ENCODE measurements around the gene PPARA.
"Not testable (repeated sequence)": the region's sequence is repeated elsewhere in the genome, so short reads cannot be mapped to it uniquely, and the experiment has no call there.

Gene PPARA

GRCh38 chr22:46129390-46130041 lies 20.8 kb upstream of the PPARA start:
- DNase-seq (ENCODE audit: extremely low read depth, low read depth): no peak
- TF ChIP-seq, protein P1, sequence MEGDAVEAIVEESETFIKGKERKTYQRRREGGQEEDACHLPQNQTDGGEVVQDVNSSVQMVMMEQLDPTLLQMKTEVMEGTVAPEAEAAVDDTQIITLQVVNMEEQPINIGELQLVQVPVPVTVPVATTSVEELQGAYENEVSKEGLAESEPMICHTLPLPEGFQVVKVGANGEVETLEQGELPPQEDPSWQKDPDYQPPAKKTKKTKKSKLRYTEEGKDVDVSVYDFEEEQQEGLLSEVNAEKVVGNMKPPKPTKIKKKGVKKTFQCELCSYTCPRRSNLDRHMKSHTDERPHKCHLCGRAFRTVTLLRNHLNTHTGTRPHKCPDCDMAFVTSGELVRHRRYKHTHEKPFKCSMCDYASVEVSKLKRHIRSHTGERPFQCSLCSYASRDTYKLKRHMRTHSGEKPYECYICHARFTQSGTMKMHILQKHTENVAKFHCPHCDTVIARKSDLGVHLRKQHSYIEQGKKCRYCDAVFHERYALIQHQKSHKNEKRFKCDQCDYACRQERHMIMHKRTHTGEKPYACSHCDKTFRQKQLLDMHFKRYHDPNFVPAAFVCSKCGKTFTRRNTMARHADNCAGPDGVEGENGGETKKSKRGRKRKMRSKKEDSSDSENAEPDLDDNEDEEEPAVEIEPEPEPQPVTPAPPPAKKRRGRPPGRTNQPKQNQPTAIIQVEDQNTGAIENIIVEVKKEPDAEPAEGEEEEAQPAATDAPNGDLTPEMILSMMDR (IDR thresholded peaks at IDR 0.05; ENCODE audit: low read depth, low read length): no peak

- no peak for DNase-seq (ENCODE audit: extremely low read depth, low read depth)
- TF ChIP-seq, protein P1 (IDR thresholded peaks at IDR 0.05; ENCODE audit: low read depth, low read length): peak; percentile 27
These were observed 19.2 kb upstream of the PPARA start for GRCh38 chr22:46131151-46131587.

DNA sequence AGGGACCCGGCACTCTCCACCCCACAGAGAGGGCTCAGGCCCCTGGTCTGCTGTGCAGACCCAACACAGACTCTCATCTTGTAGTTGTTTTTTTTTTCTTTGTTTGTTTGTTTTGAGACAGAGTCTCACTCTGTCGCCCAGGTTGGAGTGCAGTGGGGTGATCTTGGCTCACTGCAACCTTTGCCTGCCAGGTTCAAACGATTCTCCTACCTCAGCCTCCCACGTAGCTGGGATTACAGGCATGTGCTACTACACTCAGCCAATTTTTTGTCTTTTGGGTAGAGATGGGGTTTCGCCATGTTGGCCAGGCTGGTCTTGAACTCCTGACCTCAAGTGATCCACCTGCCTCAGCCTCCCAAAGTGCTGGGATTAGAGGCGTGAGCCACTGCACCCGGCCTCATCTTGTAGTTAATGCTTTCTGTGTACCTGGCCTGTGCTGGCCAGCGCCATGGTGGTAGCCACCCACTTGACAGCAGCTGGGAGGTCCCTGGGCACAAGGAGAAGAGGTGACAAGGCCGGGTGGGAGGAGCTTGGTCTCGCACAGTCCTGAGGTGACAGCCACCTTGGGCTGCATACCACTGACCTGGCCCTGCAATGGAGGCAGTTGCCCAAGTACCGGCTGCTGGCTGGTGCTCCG lies 18.0 kb upstream of the PPARA start:
- DNase-seq (ENCODE audit: extremely low read depth, low read depth): not testable (repeated sequence)

GRCh38 chr22:46132830-46133587 lies 17.3 kb upstream of the PPARA start:
- DNase-seq (ENCODE audit: extremely low read depth, low read depth): no peak
- TF ChIP-seq, protein P1 (IDR thresholded peaks at IDR 0.05; ENCODE audit: low read depth, low read length): no peak

GRCh38 chr22:46133588-46133855 lies 16.8 kb upstream of the PPARA start:
- TF ChIP-seq, protein P1 (IDR thresholded peaks at IDR 0.05; ENCODE audit: low read depth, low read length): no peak
- no peak for DNase-seq (ENCODE audit: extremely low read depth, low read depth)

GRCh38 chr22:46134111-46134705 lies 16.1 kb upstream of the PPARA start:
- DNase-seq (ENCODE audit: extremely low read depth, low read depth): no peak
- TF ChIP-seq, protein P1 (IDR thresholded peaks at IDR 0.05; ENCODE audit: low read depth, low read length): no peak; the same call in 1 of the 2 replicates

DNA sequence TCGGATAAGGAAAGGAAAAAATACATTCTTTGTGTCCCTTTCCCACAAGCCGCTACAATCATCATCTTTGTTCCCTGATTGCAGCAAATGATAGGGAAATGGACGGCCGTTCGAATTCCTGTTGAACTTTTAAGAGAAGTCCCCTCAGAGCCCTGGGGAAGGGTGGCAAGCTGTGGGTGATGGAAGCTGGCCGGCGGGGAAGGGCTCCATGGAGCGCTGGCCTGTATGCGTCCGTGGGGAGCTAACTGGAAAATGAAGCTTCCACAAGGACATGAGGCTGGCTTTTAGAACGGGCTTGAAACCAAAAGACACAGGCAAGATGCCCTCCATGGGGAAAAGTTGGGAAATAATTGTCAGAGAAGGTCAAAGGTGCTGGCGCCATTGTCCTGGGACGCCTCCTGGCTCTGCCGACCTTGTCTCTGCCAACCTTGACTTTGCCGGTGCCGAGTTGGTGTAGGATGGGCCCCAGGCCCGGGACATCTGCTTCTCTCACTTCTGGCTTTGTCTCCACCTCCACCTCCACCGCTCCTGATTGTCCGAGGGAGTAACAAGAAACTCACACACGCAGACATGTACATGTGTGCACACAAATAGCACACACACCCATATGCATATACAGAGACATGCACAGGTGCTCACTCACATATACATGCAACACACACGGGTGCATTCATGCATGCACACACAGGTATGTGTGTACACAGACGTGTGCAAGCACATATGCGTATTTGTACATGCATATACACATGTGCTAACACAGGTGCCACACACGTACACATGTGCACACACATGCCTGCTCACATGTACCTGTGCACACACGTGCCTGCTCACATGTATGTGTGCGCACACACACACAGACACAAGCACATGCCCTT lies 14.5 kb upstream of the PPARA start:
- TF ChIP-seq, protein P1 (IDR thresholded peaks at IDR 0.05; ENCODE audit: low read depth, low read length): no peak
- DNase-seq (ENCODE audit: extremely low read depth, low read depth): no peak

Data from AG09319 (cell line).